SK-N-SH (cell line): ENCODE measurements around the gene FLYWCH1. TPM values are rescaled to one million over a fixed set of nuclear protein-coding genes. Genes with fewer than 3 reads are reported as not detected.

Experiments
- CTCF ChIA-PET: fragments of 300-600, 350-600 bp; formaldehyde crosslinking; extraction: SDS; loops from one replicate; lab custom pipeline; 2021; lab: Yijun Ruan, JAX
- POLR2A ChIA-PET: fragments of 350-600 bp; sonication (Branson Sonifier 250); formaldehyde crosslinking; extraction: SDS; loops from one replicate; lab custom pipeline; 2020; ENCODE audit warnings: antibody characterized with exemption, inconsistent platforms; lab: Yijun Ruan, JAX
- DNase-seq: peaks from one replicate; pipeline ENCODE4 v3.0.0; 2012
- H2AFZ ChIP-seq: fragments of 200-600 bp; sonication (generic); 2 replicates; pipeline ENCODE4 v1.8.1; 2016; ENCODE audit warnings: antibody characterized with exemption, mild to moderate bottlenecking, low read depth
- H3F3A ChIP-seq: fragments of 200-600 bp; sonication (generic); replicated peaks from 2 replicates; pipeline ENCODE3; 2016; ENCODE audit warnings: antibody characterized with exemption, mild to moderate bottlenecking; ENCODE audit not compliant: insufficient read depth
- H3K27ac ChIP-seq, 2 experiments: fragments of 200-500 bp in 1 of 2; fragments of 200-600 bp in 1 of 2; sonication (Bioruptor generic) in 1 of 2; sonication (generic), shearing (Covaris generic) in 1 of 2; 2 replicates each; pipeline versions ENCODE4 v1.5.1 to v1.6.1; 2014 to 2016; ENCODE audit warnings: low read depth in 2 of 2, inconsistent platforms in 1 of 2, low read length in 1 of 2, mild to moderate bottlenecking in 1 of 2, mixed read lengths in 1 of 2
- H3K27me3 ChIP-seq: fragments of 200-600 bp; sonication (generic), shearing (Covaris generic); 2 replicates; pipeline ENCODE4 v1.6.1; 2016; ENCODE audit warnings: mixed run types; ENCODE audit not compliant: insufficient read depth
- H3K36me3 ChIP-seq, 2 experiments: fragments of 200-500 bp in 1 of 2; fragments of 200-600 bp in 1 of 2; sonication (Bioruptor generic) in 1 of 2; sonication (generic) in 1 of 2; replicated peaks in 1 of 2; 2 replicates each; pipeline versions ENCODE3 to v1.5.1; 2014 to 2016; ENCODE audit warnings: low read length in 1 of 2, mild to moderate bottlenecking in 1 of 2; ENCODE audit not compliant: insufficient read depth in 2 of 2, control insufficient read depth in 1 of 2
- H3K4me1 ChIP-seq, 2 experiments: fragments of 200-500 bp in 1 of 2; fragments of 200-600 bp in 1 of 2; sonication (Bioruptor generic) in 1 of 2; sonication (generic), shearing (Covaris generic) in 1 of 2; 2 replicates each; pipeline versions ENCODE4 v1.5.1 to v1.6.1; 2014 to 2016; ENCODE audit warnings: low read depth in 1 of 2, low read length in 1 of 2, mixed run types in 1 of 2; ENCODE audit not compliant: insufficient read depth in 2 of 2, control insufficient read depth in 1 of 2
- H3K4me2 ChIP-seq: fragments of 200-600 bp; sonication (generic), shearing (Covaris generic); 2 replicates; pipeline ENCODE4 v1.6.1; 2017; ENCODE audit warnings: mixed run types
- H3K4me3 ChIP-seq, 2 experiments: fragments of 200-500 bp in 1 of 2; fragments of 200-600 bp in 1 of 2; sonication (Bioruptor generic) in 1 of 2; sonication (generic), shearing (Covaris generic) in 1 of 2; 2 replicates each; pipeline versions ENCODE4 v1.5.1 to v1.8.1; 2014 to 2016; ENCODE audit warnings: low read depth in 2 of 2, inconsistent platforms in 1 of 2, low read length in 1 of 2, mild to moderate bottlenecking in 1 of 2, mixed read lengths in 1 of 2, moderate library complexity in 1 of 2
- H3K79me2 ChIP-seq: fragments of 200-600 bp; sonication (generic); 2 replicates; pipeline ENCODE4 v1.8.1; 2017; ENCODE audit warnings: mild to moderate bottlenecking; ENCODE audit not compliant: insufficient read depth
- H3K9ac ChIP-seq: fragments of 200-600 bp; sonication (generic); 2 replicates; pipeline ENCODE4 v1.6.1; 2017; ENCODE audit warnings: mixed run types
- H3K9me2 ChIP-seq: fragments of 200-600 bp; sonication (generic); 2 replicates; pipeline ENCODE4 v1.6.1; 2017; ENCODE audit warnings: mixed run types
- H3K9me3 ChIP-seq: fragments of 200-600 bp; sonication (generic); 2 replicates; pipeline ENCODE4 v1.6.1; 2017; ENCODE audit warnings: mixed run types, mild to moderate bottlenecking, moderate library complexity
- H4K20me1 ChIP-seq: fragments of 200-600 bp; sonication (generic); 2 replicates; pipeline ENCODE4 v1.6.1; 2017; ENCODE audit warnings: mild to moderate bottlenecking, mixed run types; ENCODE audit not compliant: insufficient read depth
- CHD2 ChIP-seq: fragments of 150-350 bp; IDR thresholded peaks from 2 replicates; pipeline ENCODE4 v1.6.1; 2018; ENCODE audit warnings: low read length; ENCODE audit not compliant: partially characterized antibody
- CTCF ChIP-seq: fragments of 200-600 bp; sonication (generic); IDR thresholded peaks from 2 replicates; pipeline ENCODE4 v1.6.1; 2017; ENCODE audit warnings: antibody characterized with exemption, mild to moderate bottlenecking, moderate library complexity
- EZH2phosphoT487 ChIP-seq: fragments of 200-600 bp; sonication (generic); IDR thresholded peaks from 2 replicates; pipeline ENCODE4 v1.6.1; 2017; ENCODE audit warnings: low read depth, mixed run types, mild to moderate bottlenecking, antibody characterized with exemption, moderate library complexity, borderline replicate concordance
- GATA2 ChIP-seq: sonication (generic); formaldehyde crosslinking; IDR thresholded peaks from 2 replicates; pipeline ENCODE4 v1.5.0; 2020; ENCODE audit warnings: mild to moderate bottlenecking, missing genetic modification reagents
- PBX3 ChIP-seq: IDR thresholded peaks from 2 replicates; pipeline ENCODE4; 2012
- RAD21 ChIP-seq: IDR thresholded peaks from 2 replicates; pipeline ENCODE4 v1.6.1; 2012; ENCODE audit warnings: mild to moderate bottlenecking, low read length
- RXRA ChIP-seq: IDR thresholded peaks from 2 replicates; pipeline ENCODE4 v1.4.0; 2012; ENCODE audit warnings: low read depth, mild to moderate bottlenecking, borderline replicate concordance
- USF2 ChIP-seq: fragments of 150-350 bp; IDR thresholded peaks from 2 replicates; pipeline ENCODE4 v1.6.1; 2017; ENCODE audit warnings: antibody characterized with exemption, low read length, low read depth, borderline replicate concordance
- ZBTB33 ChIP-seq: IDR thresholded peaks from 2 replicates; pipeline ENCODE4 v1.4.0; 2012; ENCODE audit warnings: low read depth, borderline replicate concordance
- WGBS: methylation state at CpG from one replicate; pipeline ENCODE4 v1.1.6; 2017; ENCODE audit warnings: low lambda C conversion rate; 5-methylcytosine and 5-hydroxymethylcytosine counted together
- polyA plus RNA-seq, 3 experiments: library from polyadenylated mRNA; depleted of rRNA; stranded (reverse); fragments of >200 nt; gene quantifications; 2 replicates each; pipeline ENCODE4 v1.2.3, GENCODE V29; 2012
- small RNA-seq, 7 experiments: library from RNA; depleted of rRNA; stranded (forward); fragments of <200 nt; gene quantifications; one replicate each; pipeline ENCODE3, GENCODE V24; 2012

Gene FLYWCH1
- polyA plus RNA-seq, 1 of the 3 experiments (the other 2 are of a cell fraction): 30.1 TPM

- WGBS: 52% methylated on average over 2 of the region's 4 CpGs
- Histone ChIP-seq H2AFZ (no peak overlapping the region), H3F3A (peaks cover 6% of the 10 kb centered on the region), H3K4me2 (no peak overlapping the region), H3K9me3 (no peaks in the 10 kb centered on the region), H3K27ac (no peak overlapping the region), H3K9me2 (no peaks in the 10 kb centered on the region), H3K79me2 (no peaks in the 10 kb centered on the region), H3K4me3 (no peak overlapping the region), H3K27me3 (no peaks in the 10 kb centered on the region), H3K9ac (no peak overlapping the region), H4K20me1 (no peaks in the 10 kb centered on the region), H3K4me1 (peaks cover 0 to 3% of the 10 kb centered on the region in 2 experiments; a peak in 1 of 4 replicates), H3K36me3 (no peaks in the 10 kb centered on the region)
- POLR2A ChIA-PET: interaction anchor here (1.4 kb wide), 1 partner anchor 20 kb away, joined by 4 read pairs; the partner anchor contains the start of gene PKMYT1
- no peak for DNase-seq
- TF ChIP-seq RAD21 (no peak), GATA2 (CRISPR knock-in tag) (no peak), CHD2 (no peak), EZH2phosphoT487 (no peak), PBX3 (no peak), USF2 (no peak), ZBTB33 (no peak), CTCF (no peak), RXRA (no peak)
- CTCF ChIA-PET: interaction anchor here (1.4 to 1.9 kb wide), 2 partner anchors 19 to 31 kb away, joined by 4 to 6 read pairs; no protein-coding TSS in a partner anchor
These were observed 88.8 kb downstream of the FLYWCH1 start for GRCh38 chr16:3000540-3000939.

Small RNA genes within 50 kb of the gene (small RNA-seq; reads per million reads assigned to genes)
- 0 to 8.3 (median 0) reads per million in 7 experiments for gene LINC00514

Other genes with a start within 250 kb of the FLYWCH1 start
- 53.4 and 57.1 TPM in 2 replicates for gene KCTD5, start 229.4 kb upstream of the FLYWCH1 start, polyA plus RNA-seq (2012; rRNA removed)
- 7.6 and 7.7 TPM in 2 replicates for gene PRSS27, start 191.7 kb upstream of the FLYWCH1 start, polyA plus RNA-seq (2012; rRNA removed)
- gene SRRM2, start 159.3 kb upstream of the FLYWCH1 start, polyA plus RNA-seq (2012; rRNA removed): 100 and 143 TPM in 2 replicates
- gene ELOB, start 134.7 kb upstream of the FLYWCH1 start, polyA plus RNA-seq (2012; rRNA removed): 327 and 329 TPM in 2 replicates
- not detected in 2 replicates for gene PRSS33, start 124.4 kb upstream of the FLYWCH1 start, polyA plus RNA-seq (2012; rRNA removed)
- gene PRSS41, start 113.5 kb upstream of the FLYWCH1 start, polyA plus RNA-seq (2012; rRNA removed): not detected in 2 replicates
- gene PRSS21, start 94.7 kb upstream of the FLYWCH1 start, polyA plus RNA-seq (2012; rRNA removed): not detected in 2 replicates
- 0.26 and 0.47 TPM in 2 replicates for gene ZG16B, start 81.6 kb upstream of the FLYWCH1 start, polyA plus RNA-seq (2012; rRNA removed)
- not detected in 2 replicates for gene PRSS22, start 53.8 kb upstream of the FLYWCH1 start, polyA plus RNA-seq (2012; rRNA removed)
- gene FLYWCH2, start 28.7 kb upstream of the FLYWCH1 start, polyA plus RNA-seq (2012; rRNA removed): 56.4 and 64.8 TPM in 2 replicates
- 0.24 and 0.77 TPM in 2 replicates for gene KREMEN2, start 52.3 kb downstream of the FLYWCH1 start, polyA plus RNA-seq (2012; rRNA removed)
- 8.4 and 8.8 TPM in 2 replicates for gene PAQR4, start 57.4 kb downstream of the FLYWCH1 start, polyA plus RNA-seq (2012; rRNA removed)
- gene PKMYT1, start 68.5 kb downstream of the FLYWCH1 start, polyA plus RNA-seq (2012; rRNA removed): 5.3 and 8.5 TPM in 2 replicates
- gene CLDN9, start 101.0 kb downstream of the FLYWCH1 start, polyA plus RNA-seq (2012; rRNA removed): 0.08 TPM in 1 of 2 replicates, not detected in the other
- 0.20 and 0.24 TPM in 2 replicates for gene CLDN6, start 106.3 kb downstream of the FLYWCH1 start, polyA plus RNA-seq (2012; rRNA removed)
- gene TNFRSF12A, start 108.4 kb downstream of the FLYWCH1 start, polyA plus RNA-seq (2012; rRNA removed): 374 and 393 TPM in 2 replicates
- 34.7 and 54.9 TPM in 2 replicates for gene HCFC1R1, start 112.0 kb downstream of the FLYWCH1 start, polyA plus RNA-seq (2012; rRNA removed)
- 35.7 and 37.7 TPM in 2 replicates for gene THOC6, start 112.1 kb downstream of the FLYWCH1 start, polyA plus RNA-seq (2012; rRNA removed)
- gene BICDL2, start 125.0 kb downstream of the FLYWCH1 start, polyA plus RNA-seq (2012; rRNA removed): not detected in 2 replicates
- gene MMP25, start 134.6 kb downstream of the FLYWCH1 start, polyA plus RNA-seq (2012; rRNA removed): 0.03 and 0.05 TPM in 2 replicates
- 26.4 and 34.7 TPM in 2 replicates for gene IL32, start 153.7 kb downstream of the FLYWCH1 start, polyA plus RNA-seq (2012; rRNA removed)
- 0.05 TPM in 1 of 2 replicates, not detected in the other for gene ZSCAN10, start 187.4 kb downstream of the FLYWCH1 start, polyA plus RNA-seq (2012; rRNA removed)
- 7.6 and 9.7 TPM in 2 replicates for gene ZNF205, start 200.7 kb downstream of the FLYWCH1 start, polyA plus RNA-seq (2012; rRNA removed)
- 0.83 and 1.1 TPM in 2 replicates for gene ZNF213, start 223.1 kb downstream of the FLYWCH1 start, polyA plus RNA-seq (2012; rRNA removed)